Smooth muscle cell (in vitro differentiated cells): ENCODE data around the gene GNAS. TPM values are rescaled to one million over a fixed set of nuclear protein-coding genes. Genes with fewer than 3 reads are reported as not detected.
A peak's percentile ranks its signal among the peaks of the same experiment; 100 is the strongest.

Experiments
- DNase-seq: peaks from one replicate; lab custom pipeline; 2025; ENCODE audit not compliant: unreplicated experiment; lab: John Stamatoyannopoulos, UW
- H2AFZ ChIP-seq: fragments of 200-600 bp; sonication (generic); 2 replicates; pipeline ENCODE4 v1.6.0; 2016; ENCODE audit warnings: antibody characterized with exemption, low read depth, mild to moderate bottlenecking
- H3F3A ChIP-seq: fragments of 200-600 bp; sonication (generic); 2 replicates; pipeline ENCODE4 v1.6.0; 2017; ENCODE audit warnings: antibody characterized with exemption, low read depth
- H3K27ac ChIP-seq: fragments of 200-600 bp; sonication (generic); 2 replicates; pipeline ENCODE4 v1.5.1; 2016; ENCODE audit warnings: low read depth, mild to moderate bottlenecking
- H3K27me3 ChIP-seq: fragments of 200-600 bp; sonication (generic); 2 replicates; pipeline ENCODE4 v1.6.1; 2016; ENCODE audit warnings: low read depth, mild to moderate bottlenecking
- H3K36me3 ChIP-seq: fragments of 200-600 bp; sonication (generic); 2 replicates; pipeline ENCODE4 v1.5.1; 2016; ENCODE audit warnings: low read depth
- H3K4me1 ChIP-seq: fragments of 200-600 bp; sonication (generic); 2 replicates; pipeline ENCODE4 v1.5.1; 2016; ENCODE audit warnings: low read depth
- H3K4me2 ChIP-seq: fragments of 200-600 bp; sonication (generic); 2 replicates; pipeline ENCODE4 v1.6.0; 2016; ENCODE audit warnings: mild to moderate bottlenecking
- H3K4me3 ChIP-seq: fragments of 200-600 bp; sonication (generic); 2 replicates; pipeline ENCODE4 v1.5.1; 2016; ENCODE audit warnings: mild to moderate bottlenecking
- H3K79me2 ChIP-seq: fragments of 200-600 bp; sonication (generic); 2 replicates; pipeline ENCODE4 v1.6.0; 2016; ENCODE audit warnings: low read depth, mild to moderate bottlenecking
- H3K9ac ChIP-seq: fragments of 200-600 bp; sonication (generic); 2 replicates; pipeline ENCODE4 v1.6.0; 2016; ENCODE audit warnings: low read depth
- H3K9me3 ChIP-seq: fragments of 200-600 bp; sonication (generic); replicated peaks from 2 replicates; pipeline ENCODE4 v1.5.1; 2016; ENCODE audit warnings: low read depth
- H4K20me1 ChIP-seq: fragments of 200-600 bp; sonication (generic); 2 replicates; pipeline ENCODE4 v1.6.0; 2016; ENCODE audit warnings: low read depth
- CTCF ChIP-seq: fragments of 200-600 bp; sonication (generic); IDR thresholded peaks from 2 replicates; pipeline ENCODE4 v1.5.1; 2017; ENCODE audit warnings: borderline replicate concordance, mild to moderate bottlenecking, antibody characterized with exemption; ENCODE audit not compliant: insufficient read depth, poor library complexity, severe bottlenecking
- WGBS: methylation state at CpG from one replicate; pipeline ENCODE4 v1.1.7; 2016; ENCODE audit warnings: low lambda C conversion rate; 5-methylcytosine and 5-hydroxymethylcytosine counted together
- polyA plus RNA-seq: library from polyadenylated mRNA; unstranded; fragments of >200 nt; fragmentation: Nextera tagmentation; extraction: Ambion mirVana; gene quantifications from 2 replicates; pipeline ENCODE4 v1.2.1, GENCODE V29; 2016
- total RNA-seq: library from RNA; depleted of rRNA; stranded (reverse); fragments of >200 nt; gene quantifications from 2 replicates; pipeline ENCODE4 v1.2.3, GENCODE V29; 2014

The GNAS gene
- total and polyA plus RNA-seq, 2 experiments from 2014 or later = 1,240 to 1,914 TPM

DNA sequence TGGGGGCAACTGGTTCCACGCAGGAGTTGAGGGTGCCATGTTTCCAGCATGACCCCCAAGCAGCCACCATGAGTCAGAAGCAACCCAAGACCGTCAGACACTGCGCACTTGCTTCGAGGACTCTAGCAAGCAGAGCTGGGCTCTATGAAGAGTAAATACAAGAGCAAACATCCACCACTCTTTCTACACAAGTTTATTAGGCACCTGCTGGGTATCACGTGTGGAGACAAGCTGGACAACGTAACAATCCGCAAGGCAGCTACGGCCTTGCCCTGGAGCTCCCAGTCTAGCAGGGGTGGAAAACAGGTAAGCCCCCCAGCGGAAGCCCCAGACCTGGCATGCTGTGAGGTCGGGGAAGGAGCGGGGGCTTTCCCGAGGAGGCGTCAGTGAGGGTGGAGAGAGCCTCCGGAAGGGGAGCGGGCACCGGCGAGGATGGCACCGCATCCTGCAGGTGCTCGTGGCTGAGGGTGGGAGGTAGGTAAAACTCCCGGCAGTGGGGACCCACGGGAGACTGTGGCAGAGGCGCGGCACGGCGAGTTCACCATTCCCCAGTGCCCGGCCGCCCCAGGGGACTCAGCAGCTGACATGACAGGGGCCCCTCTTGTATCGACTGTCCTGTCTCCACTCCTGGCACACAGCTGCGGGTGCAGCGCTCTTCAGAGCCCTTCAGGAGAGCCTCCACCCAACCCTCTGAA, 35.4 kb upstream of the GNAS start:
- no peak overlapping the region for H3K27ac ChIP-seq
- no peak overlapping the region for H3K4me2 ChIP-seq
- H3K9ac ChIP-seq = no peak overlapping the region
- H3K4me1 ChIP-seq = no peaks in the 10 kb centered on the region
- no peaks in the 10 kb centered on the region for H3K79me2 ChIP-seq
- no peaks in the 10 kb centered on the region for H3K9me3 ChIP-seq
- peaks cover 55% of the 10 kb centered on the region for H4K20me1 ChIP-seq
- no peak overlapping the region for H2AFZ ChIP-seq
- WGBS = 98% methylated on average over 30 of the region's 30 CpGs
- no peak for TF ChIP-seq CTCF
- DNase-seq = no peak
- no peaks in the 10 kb centered on the region for H3K36me3 ChIP-seq
- peaks cover 5% of the 10 kb centered on the region for H3F3A ChIP-seq
- H3K4me3 ChIP-seq = no peak overlapping the region
- no peaks in the 10 kb centered on the region for H3K27me3 ChIP-seq

GRCh38 chr20:58817748-58818147, 34.8 kb upstream of the GNAS start:
- Histone ChIP-seq H3K27me3 (no peaks in the 10 kb centered on the region), H3K4me1 (no peaks in the 10 kb centered on the region), H3K9me3 (no peaks in the 10 kb centered on the region), H3K27ac (no peak overlapping the region), H2AFZ (no peak overlapping the region), H4K20me1 (peaks cover 57% of the 10 kb centered on the region), H3K4me2 (peak overlapping the region; percentile 60), H3K9ac (no peak overlapping the region), H3F3A (peaks cover 5% of the 10 kb centered on the region), H3K4me3 (no peak overlapping the region), H3K36me3 (no peaks in the 10 kb centered on the region), H3K79me2 (no peaks in the 10 kb centered on the region)
- TF ChIP-seq CTCF = no peak
- 98% methylated on average over 10 of the region's 10 CpGs for WGBS
- DNase-seq = no peak

DNA sequence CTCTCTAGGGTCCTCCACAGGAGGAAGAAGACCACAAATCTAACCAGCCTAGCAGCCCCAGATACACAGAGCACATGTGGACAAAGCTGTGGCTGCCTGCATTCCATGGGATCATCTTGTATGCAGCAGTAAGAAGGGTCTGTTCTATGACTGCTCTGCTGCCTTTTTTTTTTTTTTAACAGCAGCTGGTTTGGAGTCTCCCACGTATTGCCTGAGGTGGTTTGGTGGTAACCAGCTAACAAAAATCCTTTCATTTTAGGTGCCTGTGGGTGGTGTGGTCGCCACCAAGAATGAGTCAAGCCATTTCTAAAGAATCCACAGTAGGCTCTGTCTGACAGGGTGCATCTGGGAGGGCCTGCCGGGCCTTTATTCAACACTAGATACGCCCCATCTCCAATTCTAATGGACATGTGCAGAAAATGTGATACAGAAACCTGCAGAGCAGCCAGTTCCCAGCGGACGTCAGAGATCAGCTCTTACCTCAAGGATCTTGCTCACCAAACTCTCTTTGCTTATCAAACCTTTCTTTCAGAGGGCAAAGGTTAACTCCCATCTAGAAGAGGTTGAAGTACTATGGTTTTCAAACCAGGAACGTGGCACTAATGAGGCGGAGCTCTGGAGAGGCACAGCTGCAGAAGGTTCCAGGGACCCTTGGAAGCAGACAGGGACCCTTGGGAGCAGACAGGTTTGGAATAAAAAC, 33.8 kb upstream of the GNAS start:
- no peak for DNase-seq
- no peaks in the 10 kb centered on the region for H3K27me3 ChIP-seq
- no peaks in the 10 kb centered on the region for H3K36me3 ChIP-seq
- no peak overlapping the region for H3K4me3 ChIP-seq
- H3K27ac ChIP-seq = peak overlapping the region; percentile 29
- no peaks in the 10 kb centered on the region for H3K9me3 ChIP-seq
- no peak overlapping the region for H2AFZ ChIP-seq
- peaks cover 5% of the 10 kb centered on the region for H3F3A ChIP-seq
- WGBS = 47% methylated on average over 8 of the region's 8 CpGs
- no peak overlapping the region for H3K9ac ChIP-seq
- H3K4me2 ChIP-seq = peak overlapping the region; percentile 60
- no peaks in the 10 kb centered on the region for H3K4me1 ChIP-seq
- peaks cover 61% of the 10 kb centered on the region for H4K20me1 ChIP-seq
- no peaks in the 10 kb centered on the region for H3K79me2 ChIP-seq
- no peak for TF ChIP-seq CTCF
